Measurements from ENCODE around the gene ASNS. TPM values are rescaled to one million over a fixed set of nuclear protein-coding genes. Genes with fewer than 3 reads are reported as not detected.

ASNS gene
- total and polyA plus RNA-seq, 10 of the 15 experiments (the other 5 are each of a cell fraction or from before 2014, with no cell fraction given) = 33.1 to 105 (median 67.4) TPM

- ChIA-PET SMC1A (ENCODE audit: uncharacterized antibody, unreplicated experiment) (no interaction called here), RAD21 (ENCODE audit: unreplicated experiment) (interaction anchor here (0.6 to 0.7 kb wide), 2 partner anchors 97 to 124 kb away, joined by 3 read pairs; no protein-coding TSS in a partner anchor), CTCF (interaction anchor here (0.9 to 2.3 kb wide), 2 partner anchors 10 to 742 kb away, joined by 4 to 7 read pairs; no protein-coding TSS in a partner anchor), POLR2A (no interaction called here)
- Histone ChIP-seq H2AFZ (ENCODE audit: control insufficient read depth, low read depth, low read length) (no peak overlapping the region), H3K4me1 (ENCODE audit: control insufficient read depth, insufficient read depth, low read length) (no peaks in the 10 kb centered on the region), H3K4me2 (ENCODE audit: control insufficient read depth, insufficient read depth) (no peak overlapping the region), H3K9me3 (replicated peaks; ENCODE audit: control insufficient read depth, insufficient read depth, low read length) (no peaks in the 10 kb centered on the region), H3K36me3 (ENCODE audit: control insufficient read depth in 2 of 2, insufficient read depth in 2 of 2, low read length in 1 of 2) (no peaks in the 10 kb centered on the region), H3K27ac (ENCODE audit: control insufficient read depth, insufficient read depth) (no peak overlapping the region), H3K4me3 (no peak overlapping the region), H3K27me3 (replicated peaks in 1 of 2; ENCODE audit: control insufficient read depth in 2 of 2, insufficient read depth in 2 of 2, low read length in 1 of 2) (no peaks in the 10 kb centered on the region), H3K9ac (ENCODE audit: control insufficient read depth, insufficient read depth, low read length) (no peak overlapping the region), H4K20me1 (ENCODE audit: control insufficient read depth, insufficient read depth) (no peaks in the 10 kb centered on the region), H3K79me2 (ENCODE audit: control insufficient read depth, insufficient read depth, low read length) (no peaks in the 10 kb centered on the region)
- FAIRE-seq (no peak), DNase-seq (ENCODE audit: low read depth, low spot score) (no peak), ATAC-seq (no peak)
- intact Hi-C loops (cut with micrococcal nuclease; ENCODE audit: unreplicated experiment) = no loop called here
- 28% methylated on average over 4 of the region's 4 CpGs for WGBS (ENCODE audit: insufficient coverage, insufficient replicate concordance, low lambda C conversion rate, missing lambda C conversion rate)
- BruUV-seq (replicated peaks) = no TSS peak
- in situ Hi-C loops (cut with MboI) = no loop called here
- TF ChIP-seq IRF5 (IDR thresholded peaks at IDR 0.05; ENCODE audit: borderline replicate concordance) (no peak), ZNF687 (IDR thresholded peaks at IDR 0.05) (no peak), TARDBP (IDR thresholded peaks at IDR 0.05; ENCODE audit: borderline replicate concordance) (no peak), NRF1 (conservative IDR thresholded peaks at IDR 0.05; ENCODE audit: low read depth, low read length) (no peak), BACH1 (IDR thresholded peaks at IDR 0.05; ENCODE audit: borderline replicate concordance) (no peak), MLLT1 (IDR thresholded peaks at IDR 0.05) (no peak), PBX3 (IDR thresholded peaks at IDR 0.05; ENCODE audit: insufficient replicate concordance, low read depth, low read length) (no peak), CHD2 (IDR thresholded peaks at IDR 0.05; ENCODE audit: borderline replicate concordance, low read depth, low read length) (no peak), MTA2 (IDR thresholded peaks at IDR 0.05; ENCODE audit: low read depth) (no peak), EGR1 (IDR thresholded peaks at IDR 0.05; ENCODE audit: borderline replicate concordance in 1 of 2, low read depth in 2 of 2, low read length in 2 of 2) (no peak), HDGF (IDR thresholded peaks at IDR 0.05) (no peak), HSF1 (IDR thresholded peaks at IDR 0.05; ENCODE audit: low read depth, low read length) (no peak), SRF (IDR thresholded peaks at IDR 0.05; ENCODE audit: low read depth in 2 of 2, low read length in 2 of 2) (no peak), CEBPB (IDR thresholded peaks at IDR 0.05; ENCODE audit: borderline replicate concordance in 1 of 2, low read depth in 2 of 2, low read length in 2 of 2) (no peak), SIN3A (IDR thresholded peaks at IDR 0.05; ENCODE audit: low read depth, low read length) (no peak)
Measured at GRCh38 chr7:97846945-97847344, 25.3 kb downstream of the ASNS start.

All from GM12878 (cell line).